GM21367 (cell line): ENCODE data around the gene AUTS2.
"Not testable (repeated sequence)": the region's sequence is repeated elsewhere in the genome, so short reads cannot be mapped to it uniquely, and the experiment has no call there.

Experiments
- ATAC-seq: cut with Tn5 transposase; IDR thresholded peaks from one replicate; pipeline ENCODE4 v1.9.1; 2021; ENCODE audit not compliant: unreplicated experiment

The AUTS2 gene

DNA sequence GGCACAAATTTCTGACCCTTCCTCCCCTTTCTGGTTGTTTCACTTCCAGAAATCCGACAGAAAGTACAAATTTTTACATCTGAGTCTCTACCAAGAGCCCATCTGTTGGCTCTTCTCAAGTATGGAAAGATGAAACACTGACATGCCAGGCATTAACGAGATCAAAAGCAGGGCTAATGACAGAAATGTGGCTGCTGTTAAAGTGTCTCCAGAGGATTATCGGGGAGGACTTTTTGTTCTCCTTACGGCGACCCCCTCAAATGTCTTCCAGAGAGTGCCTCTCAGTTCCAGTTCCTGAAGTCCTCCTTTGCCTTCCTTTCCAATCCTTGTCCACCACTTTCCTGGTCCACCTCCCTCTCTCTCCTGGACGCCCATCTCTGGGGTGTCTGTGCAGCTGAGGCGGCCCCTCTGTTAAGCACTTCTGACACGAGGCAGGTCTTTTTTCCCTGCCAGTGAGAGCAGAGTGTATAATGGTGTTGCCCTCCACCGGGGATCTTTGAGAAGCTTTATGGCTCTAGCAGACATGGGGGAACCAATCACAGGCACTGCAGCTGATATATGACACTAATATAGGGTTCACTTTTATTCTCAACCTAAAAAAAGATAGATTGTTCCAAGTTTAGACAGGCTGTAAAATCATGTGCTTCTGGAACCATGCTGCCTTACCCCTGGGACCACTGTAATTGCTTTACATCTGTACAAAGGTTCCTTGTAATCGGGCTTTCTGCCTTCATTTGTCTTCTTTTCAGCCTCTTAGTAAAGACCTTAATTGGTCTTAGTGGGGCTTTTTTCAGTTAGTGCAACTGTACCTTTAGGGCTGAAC lies 757.1 kb downstream of the AUTS2 start:
- no peak for ATAC-seq

DNA sequence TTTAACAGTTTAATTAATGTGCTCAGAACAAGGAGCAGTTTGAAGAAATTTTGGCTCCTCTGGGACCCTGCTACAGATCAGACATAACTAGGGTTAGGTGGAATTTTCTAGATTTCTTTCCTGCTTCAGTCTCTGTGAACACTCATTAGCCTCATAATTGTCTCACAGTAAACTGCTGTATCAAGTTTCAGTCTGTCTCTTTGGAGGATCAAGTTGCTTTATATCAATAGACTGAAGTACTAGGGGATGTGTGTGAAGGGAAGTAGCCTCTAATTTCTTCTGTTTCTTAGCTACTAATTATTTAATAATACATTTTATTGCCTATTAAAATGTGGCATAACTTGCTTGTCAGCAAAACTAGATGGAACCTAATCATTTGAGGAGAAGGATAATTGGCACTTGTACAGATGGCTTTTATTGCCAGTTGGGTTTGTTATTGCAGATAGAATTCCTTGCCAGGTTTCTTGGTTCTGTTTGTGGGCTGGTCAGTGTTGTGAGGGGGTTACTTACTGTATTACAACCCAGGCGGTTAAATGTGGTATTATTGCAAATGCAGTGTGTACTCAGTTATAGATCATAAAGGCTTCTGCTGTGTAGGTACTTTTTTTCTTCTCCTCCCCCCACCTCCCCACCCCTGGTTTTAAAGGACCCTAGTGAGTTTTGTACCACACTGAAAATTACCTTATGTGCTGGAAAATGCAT lies 758.0 kb downstream of the AUTS2 start:
- no peak for ATAC-seq

GRCh38 chr7:70356787-70357328 lies 758.6 kb downstream of the AUTS2 start:
- ATAC-seq = no peak

DNA sequence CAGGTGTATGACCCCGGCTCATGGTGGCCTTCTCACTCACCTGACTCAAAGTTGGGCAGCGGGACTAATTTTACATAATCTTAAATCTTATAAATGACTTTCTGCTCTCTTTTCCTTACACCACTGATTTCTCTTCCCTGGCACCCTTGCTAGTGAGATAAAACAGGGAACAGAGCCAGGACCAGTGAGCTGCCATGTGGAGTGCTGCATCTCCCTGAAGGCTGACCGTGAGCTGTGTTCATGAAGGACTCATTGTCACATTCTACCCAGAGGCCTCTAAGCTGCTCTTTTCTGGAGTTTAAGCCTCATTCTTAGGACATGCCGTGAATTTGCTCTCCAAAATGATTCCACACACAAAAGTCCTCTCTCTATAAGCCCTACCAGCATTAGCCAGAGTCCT lies 762.3 kb downstream of the AUTS2 start:
- ATAC-seq = no peak

- no peak for ATAC-seq
Measured at GRCh38 chr7:70361821-70362220, 763.5 kb downstream of the AUTS2 start.

GRCh38 chr7:70364393-70364792 lies 766.1 kb downstream of the AUTS2 start:
- not testable (repeated sequence) for ATAC-seq

- no peak for ATAC-seq
Measured at GRCh38 chr7:70371652-70372051, 773.4 kb downstream of the AUTS2 start.

- no peak for ATAC-seq
Measured at GRCh38 chr7:70372768-70373515, 774.7 kb downstream of the AUTS2 start.

- ATAC-seq = no peak
Measured at GRCh38 chr7:70374772-70375533, 776.7 kb downstream of the AUTS2 start.

GRCh38 chr7:70376561-70377031 lies 778.3 kb downstream of the AUTS2 start:
- no peak for ATAC-seq

GRCh38 chr7:70377957-70378356 lies 779.7 kb downstream of the AUTS2 start:
- ATAC-seq = no peak

DNA sequence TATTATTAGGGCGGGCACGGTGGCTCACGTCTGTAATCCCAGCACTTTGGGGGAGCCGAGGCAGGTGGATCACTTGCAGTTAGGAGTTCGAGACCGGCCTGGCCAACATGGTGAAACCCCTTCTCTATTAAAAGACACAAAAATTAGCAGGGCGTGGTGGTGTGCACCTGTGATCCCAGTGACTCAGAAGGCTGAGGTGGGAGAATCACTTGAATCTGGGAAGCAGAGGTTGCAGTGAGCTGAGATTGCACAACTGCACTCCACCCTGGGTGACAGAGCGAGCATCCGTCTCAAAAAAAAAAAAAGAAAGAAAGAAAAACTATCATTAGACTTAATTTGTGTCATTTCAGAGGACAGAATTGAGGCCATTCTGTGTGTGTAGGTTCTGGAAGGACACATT lies 780.9 kb downstream of the AUTS2 start:
- ATAC-seq = no peak

DNA sequence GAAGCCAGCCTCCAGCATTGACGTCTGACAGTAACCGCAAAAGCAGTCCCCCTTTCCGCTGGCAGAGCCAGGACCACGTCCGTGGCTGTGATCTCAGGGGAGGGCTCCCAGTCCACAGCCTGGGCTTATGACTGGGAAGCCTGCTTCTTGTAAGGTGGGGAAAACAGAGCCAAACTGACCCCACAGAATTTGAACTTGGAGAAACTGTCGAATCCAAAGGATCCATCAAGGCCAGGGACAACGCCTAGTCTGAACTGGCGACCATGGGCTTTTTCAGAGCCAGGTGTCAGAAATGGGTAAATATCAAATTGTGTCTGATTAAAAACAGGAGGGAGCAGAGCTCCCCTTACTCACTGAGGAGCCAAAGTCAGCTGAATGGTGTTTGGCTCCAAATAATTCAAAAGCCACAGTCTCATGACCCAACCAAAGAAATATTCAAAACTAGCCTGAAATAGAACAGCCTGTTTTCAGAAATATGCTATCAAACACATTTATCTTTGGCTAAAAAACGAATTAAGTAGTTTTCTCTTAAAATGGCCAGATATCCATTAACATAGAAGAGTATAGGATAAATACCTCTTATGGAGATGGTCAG lies 782.2 kb downstream of the AUTS2 start:
- ATAC-seq = no peak

- no peak for ATAC-seq
Measured at GRCh38 chr7:70383066-70383782, 784.9 kb downstream of the AUTS2 start.

GRCh38 chr7:70384024-70384423 lies 785.7 kb downstream of the AUTS2 start:
- no peak for ATAC-seq

DNA sequence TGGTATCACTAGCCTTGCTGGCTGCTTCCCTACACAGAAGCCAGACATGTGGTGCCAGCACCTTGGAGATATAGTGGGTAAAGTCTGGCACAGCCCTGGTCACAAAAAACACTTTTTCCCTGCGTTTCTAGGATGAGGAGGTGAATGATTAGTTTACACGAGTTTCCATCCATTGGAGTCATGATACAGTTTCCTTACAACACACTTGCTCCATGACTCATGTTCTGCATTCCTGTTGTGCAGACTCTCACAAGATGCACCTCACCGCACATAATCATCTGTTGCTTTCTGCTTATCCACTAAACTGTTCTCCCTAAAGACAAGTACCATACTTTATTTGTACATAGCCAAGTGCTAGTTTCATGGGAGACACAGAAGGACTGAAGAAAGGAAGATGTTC lies 786.6 kb downstream of the AUTS2 start:
- no peak for ATAC-seq

GRCh38 chr7:70387217-70387616 lies 788.9 kb downstream of the AUTS2 start:
- ATAC-seq = no peak

DNA sequence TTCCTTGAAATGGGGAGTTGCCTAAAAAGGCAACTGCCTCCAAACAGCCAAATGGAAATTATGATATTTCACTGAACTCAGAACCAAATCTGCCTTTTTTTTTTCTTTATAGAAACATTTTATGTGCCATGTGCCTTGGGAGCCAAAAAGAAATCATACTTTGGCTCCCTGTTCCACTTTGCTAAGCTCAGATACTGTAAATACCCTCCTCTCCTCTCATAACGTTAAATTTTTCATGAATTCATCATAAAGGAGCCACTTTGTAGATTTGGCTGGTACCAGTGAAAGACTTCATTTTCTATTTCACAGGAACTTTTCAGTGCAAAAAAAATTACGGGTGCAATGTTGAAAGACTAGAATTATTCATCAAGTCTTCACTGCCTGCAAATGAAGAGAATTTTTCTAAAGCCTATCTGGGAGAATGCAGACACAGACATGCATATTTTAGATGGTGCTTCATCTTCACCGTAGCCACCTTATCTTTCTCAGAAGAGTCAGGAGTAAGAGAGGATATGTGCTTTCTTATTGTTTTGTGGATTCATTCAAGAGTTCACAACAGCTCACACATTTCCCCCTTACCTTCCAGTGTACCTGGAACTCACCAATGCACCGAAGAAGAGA lies 791.4 kb downstream of the AUTS2 start:
- no peak for ATAC-seq

- no peak for ATAC-seq
Measured at GRCh38 chr7:70390251-70390650, 792.0 kb downstream of the AUTS2 start.
